ENCODE results near the gene TUBB3.

Gene TUBB3

DNA sequence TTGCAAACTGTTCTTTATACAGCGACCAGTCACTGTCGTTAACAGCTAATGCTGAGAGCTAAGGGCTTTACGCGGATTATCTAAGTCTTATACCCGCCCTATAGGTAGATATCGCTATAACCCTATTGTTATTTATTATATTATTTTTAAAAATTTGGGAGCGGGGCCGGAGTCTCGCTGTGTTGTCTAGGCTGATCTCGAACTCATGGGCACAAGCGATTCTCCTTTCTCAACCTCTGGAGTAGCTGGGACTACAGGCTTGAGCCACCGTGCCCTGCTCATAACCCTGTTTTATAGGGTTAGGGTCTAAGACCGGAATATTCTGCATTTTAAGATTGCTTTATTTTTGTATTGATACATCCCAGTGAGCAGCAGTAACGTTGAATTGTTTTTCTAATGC is 50.1 kb downstream of the TUBB3 start:
- CTCF ChIA-PET = interaction anchor here (1.0 to 2.3 kb wide), 2 partner anchors 11 to 48 kb away, joined by 3 to 5 read pairs; no protein-coding TSS in a partner anchor
- no peaks in the 10 kb centered on the region for H3K9me3 ChIP-seq (ENCODE audit: control extremely low read depth in 1 of 5, control insufficient read depth in 4 of 5, insufficient read depth in 2 of 5, low read depth in 1 of 5, low read length in 4 of 5)
- no peak for DNase-seq
- H3K4me1 ChIP-seq (ENCODE audit: control extremely low read depth in 1 of 4, control insufficient read depth in 4 of 4, insufficient read depth in 4 of 4, low read length in 3 of 4) = peaks cover 12 to 48% (median 36%) of the 10 kb centered on the region in 4 experiments
- H3K4me3 ChIP-seq (ENCODE audit: control insufficient read depth in 1 of 7, extremely low read depth in 1 of 7, insufficient read depth in 4 of 7, low read depth in 2 of 7, low read length in 6 of 7) = peak overlapping the region; percentile 85 to 97 (median 95)
- H3K27me3 ChIP-seq (replicated peaks in 2 of 5; ENCODE audit: control insufficient read depth in 4 of 5, insufficient read depth in 5 of 5, low read length in 4 of 5) = no peaks in the 10 kb centered on the region
- H3K36me3 ChIP-seq (ENCODE audit: control insufficient read depth in 4 of 4, insufficient read depth in 4 of 4, low read length in 3 of 4) = peaks cover 2 to 21% (median 6%) of the 10 kb centered on the region in 4 experiments
- WGBS (ENCODE audit: insufficient coverage) = 18% methylated on average over 8 of the region's 14 CpGs
- peak overlapping the region; percentile 72 to 89 for H3K27ac ChIP-seq (ENCODE audit: insufficient read depth in 1 of 2, low read depth in 1 of 2, low read length in 2 of 2, poor library complexity in 1 of 2, severe bottlenecking in 2 of 2)
- POLR2A ChIA-PET = no interaction called here

DNA sequence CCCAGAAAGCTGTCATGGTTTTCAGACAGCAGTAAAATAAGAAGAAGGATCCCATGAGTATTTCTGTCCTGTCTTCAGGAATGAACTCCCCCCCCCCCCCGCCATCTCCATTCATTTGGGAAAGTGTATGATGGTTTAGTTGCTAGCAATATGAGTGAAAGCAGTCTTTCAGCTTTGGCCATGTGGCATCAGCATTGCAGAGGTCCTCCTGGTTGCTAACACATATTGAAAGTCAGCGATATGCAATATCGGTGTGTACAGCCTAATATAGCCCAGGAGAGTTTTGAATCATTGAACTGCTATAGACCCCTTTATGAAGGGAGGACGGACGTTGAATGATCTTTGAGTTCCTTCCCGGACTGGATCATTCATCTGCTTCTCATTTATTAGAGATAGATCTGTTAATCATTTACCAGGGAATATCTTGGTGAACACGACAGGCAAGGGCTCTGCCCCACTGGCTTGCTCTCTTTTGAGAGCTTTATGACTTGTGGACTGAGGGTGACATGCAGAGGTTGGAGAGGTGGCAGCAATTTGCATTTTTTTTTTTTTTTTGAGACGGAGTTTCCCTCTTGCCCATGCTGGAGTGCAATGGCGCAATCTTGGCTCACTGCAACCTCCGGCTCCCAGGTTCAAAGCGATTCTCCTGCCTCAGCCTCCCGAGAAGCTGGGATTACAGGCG is 50.7 kb downstream of the TUBB3 start:
- Histone ChIP-seq H3K36me3 (ENCODE audit: control insufficient read depth in 4 of 4, insufficient read depth in 4 of 4, low read length in 3 of 4) (peaks cover 2 to 19% (median 6%) of the 10 kb centered on the region in 4 experiments), H3K4me1 (ENCODE audit: control extremely low read depth in 1 of 4, control insufficient read depth in 4 of 4, insufficient read depth in 4 of 4, low read length in 3 of 4) (peaks cover 12 to 48% (median 36%) of the 10 kb centered on the region in 4 experiments), H3K27me3 (replicated peaks in 2 of 5; ENCODE audit: control insufficient read depth in 4 of 5, insufficient read depth in 5 of 5, low read length in 4 of 5) (no peaks in the 10 kb centered on the region), H3K4me3 (ENCODE audit: control insufficient read depth in 1 of 7, extremely low read depth in 1 of 7, insufficient read depth in 4 of 7, low read depth in 2 of 7, low read length in 6 of 7) (peak overlapping the region in 5 of 7 experiments; percentile 85 to 97 (median 95)), H3K9me3 (ENCODE audit: control extremely low read depth in 1 of 5, control insufficient read depth in 4 of 5, insufficient read depth in 2 of 5, low read depth in 1 of 5, low read length in 4 of 5) (no peaks in the 10 kb centered on the region), H3K27ac (ENCODE audit: insufficient read depth in 1 of 2, low read depth in 1 of 2, low read length in 2 of 2, poor library complexity in 1 of 2, severe bottlenecking in 2 of 2) (peak overlapping the region in 1 of 2 experiments; percentile 89)
- 97% methylated on average over 10 of the region's 13 CpGs for whole genome bisulfite sequencing (ENCODE audit: insufficient coverage)
- POLR2A ChIA-PET = no interaction called here
- CTCF ChIA-PET = interaction anchor here (1.0 to 2.3 kb wide), 2 partner anchors 11 to 47 kb away, joined by 3 to 5 read pairs; no protein-coding TSS in a partner anchor
- DNase-seq = no peak

DNA sequence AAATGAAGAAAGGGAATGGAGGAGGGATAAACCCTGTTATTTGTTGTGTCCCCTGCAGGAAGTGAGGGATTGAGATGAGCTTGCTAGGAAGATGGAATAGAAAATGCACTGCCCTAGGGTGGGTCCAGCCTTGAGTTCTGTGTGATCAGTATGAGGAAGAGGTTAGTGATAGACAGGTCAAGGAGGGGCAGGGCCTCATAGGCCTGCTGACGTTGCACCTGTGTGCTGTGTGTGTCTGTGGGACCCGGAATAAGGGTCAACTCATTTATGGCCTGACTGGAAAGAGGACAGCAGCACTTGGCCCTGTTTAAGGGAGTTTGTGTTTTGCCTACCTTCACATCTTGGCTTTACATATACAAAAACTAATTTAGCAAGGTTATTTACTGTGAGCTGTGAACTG is 51.7 kb downstream of the TUBB3 start:
- CTCF ChIA-PET = no interaction called here
- Histone ChIP-seq H3K36me3 (ENCODE audit: control insufficient read depth in 4 of 4, insufficient read depth in 4 of 4, low read length in 3 of 4) (peaks cover 2 to 26% (median 10%) of the 10 kb centered on the region in 4 experiments), H3K4me1 (ENCODE audit: control extremely low read depth in 1 of 4, control insufficient read depth in 4 of 4, insufficient read depth in 4 of 4, low read length in 3 of 4) (peaks cover 9 to 39% (median 31%) of the 10 kb centered on the region in 4 experiments), H3K4me3 (ENCODE audit: control insufficient read depth in 1 of 7, extremely low read depth in 1 of 7, insufficient read depth in 4 of 7, low read depth in 2 of 7, low read length in 6 of 7) (no peak overlapping the region), H3K27me3 (replicated peaks in 2 of 5; ENCODE audit: control insufficient read depth in 4 of 5, insufficient read depth in 5 of 5, low read length in 4 of 5) (no peaks in the 10 kb centered on the region), H3K27ac (ENCODE audit: insufficient read depth in 1 of 2, low read depth in 1 of 2, low read length in 2 of 2, poor library complexity in 1 of 2, severe bottlenecking in 2 of 2) (no peak overlapping the region), H3K9me3 (ENCODE audit: control extremely low read depth in 1 of 5, control insufficient read depth in 4 of 5, insufficient read depth in 2 of 5, low read depth in 1 of 5, low read length in 4 of 5) (no peaks in the 10 kb centered on the region)
- no peak for DNase-seq
- WGBS (ENCODE audit: insufficient coverage) = 95% methylated on average over 2 of the region's 2 CpGs
- POLR2A ChIA-PET = interaction anchor here (0.5 kb wide), 1 partner anchor 47 kb away, joined by 6 read pairs; no protein-coding TSS in a partner anchor

DNA sequence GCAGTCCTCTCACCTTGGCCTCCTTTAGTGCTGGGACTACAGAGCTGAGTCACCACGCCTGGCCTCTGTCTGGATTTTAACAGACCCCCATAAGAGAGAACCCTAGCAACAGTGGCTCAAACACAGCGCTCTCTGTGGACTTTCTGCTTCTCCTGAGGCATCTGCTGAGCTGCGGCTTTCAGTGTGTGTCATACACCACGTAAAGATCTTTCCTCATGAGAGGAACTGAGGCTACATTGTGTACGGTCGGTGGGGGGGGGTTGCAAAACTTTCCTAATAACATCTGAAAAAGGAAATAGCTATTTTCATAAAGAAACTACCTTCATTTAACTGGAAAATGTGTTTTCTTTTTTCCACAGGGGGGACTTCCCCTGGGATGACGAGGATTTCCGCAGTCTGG is 58.3 kb downstream of the TUBB3 start:
- Histone ChIP-seq H3K27ac (ENCODE audit: insufficient read depth in 1 of 2, low read depth in 1 of 2, low read length in 2 of 2, poor library complexity in 1 of 2, severe bottlenecking in 2 of 2) (no peak overlapping the region), H3K4me1 (ENCODE audit: control extremely low read depth in 1 of 4, control insufficient read depth in 4 of 4, insufficient read depth in 4 of 4, low read length in 3 of 4) (no peaks in the 10 kb centered on the region), H3K4me3 (ENCODE audit: control insufficient read depth in 1 of 7, extremely low read depth in 1 of 7, insufficient read depth in 4 of 7, low read depth in 2 of 7, low read length in 6 of 7) (no peak overlapping the region), H3K36me3 (ENCODE audit: control insufficient read depth in 4 of 4, insufficient read depth in 4 of 4, low read length in 3 of 4) (peaks cover 9 to 68% (median 52%) of the 10 kb centered on the region in 4 experiments), H3K9me3 (ENCODE audit: control extremely low read depth in 1 of 5, control insufficient read depth in 4 of 5, insufficient read depth in 2 of 5, low read depth in 1 of 5, low read length in 4 of 5) (no peaks in the 10 kb centered on the region), H3K27me3 (replicated peaks in 2 of 5; ENCODE audit: control insufficient read depth in 4 of 5, insufficient read depth in 5 of 5, low read length in 4 of 5) (no peaks in the 10 kb centered on the region)
- 100% methylated on average over 2 of the region's 8 CpGs for WGBS (ENCODE audit: insufficient coverage)
- CTCF ChIA-PET = interaction anchor here (1.1 kb wide), 1 partner anchor 12 kb away, joined by 3 read pairs; no protein-coding TSS in a partner anchor
- POLR2A ChIA-PET = no interaction called here
- no peak for DNase-seq

DNA sequence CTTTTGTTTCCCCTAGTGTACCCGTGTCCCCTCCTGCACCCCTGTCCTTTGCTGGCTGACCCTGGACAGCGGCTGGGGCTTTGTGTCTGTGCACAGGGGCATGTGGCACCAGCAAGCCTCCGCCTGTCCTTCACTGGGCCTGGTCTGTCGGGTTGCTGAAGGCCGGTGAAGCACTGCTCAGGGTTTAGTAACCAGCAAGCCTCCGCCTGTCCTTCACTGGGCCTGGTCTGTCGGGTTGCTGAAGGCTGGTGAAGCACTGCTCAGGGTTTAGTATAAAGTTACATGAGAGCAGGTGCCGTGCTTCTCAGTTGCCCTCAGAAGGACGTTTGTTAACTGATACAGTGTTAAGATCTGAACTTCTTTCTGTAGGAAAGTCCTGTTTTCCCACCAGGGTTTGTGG is 59.2 kb downstream of the TUBB3 start:
- ChIA-PET CTCF (no interaction called here), POLR2A (no interaction called here)
- DNase-seq = no peak
- no peaks in the 10 kb centered on the region for H3K27me3 ChIP-seq (replicated peaks in 2 of 5; ENCODE audit: control insufficient read depth in 4 of 5, insufficient read depth in 5 of 5, low read length in 4 of 5)
- H3K4me3 ChIP-seq (ENCODE audit: control insufficient read depth in 1 of 7, extremely low read depth in 1 of 7, insufficient read depth in 4 of 7, low read depth in 2 of 7, low read length in 6 of 7) = no peak overlapping the region
- H3K36me3 ChIP-seq (ENCODE audit: control insufficient read depth in 4 of 4, insufficient read depth in 4 of 4, low read length in 3 of 4) = peaks cover 9 to 77% (median 55%) of the 10 kb centered on the region in 4 experiments
- 98% methylated on average over 8 of the region's 9 CpGs for WGBS (ENCODE audit: insufficient coverage)
- H3K9me3 ChIP-seq (ENCODE audit: control extremely low read depth in 1 of 5, control insufficient read depth in 4 of 5, insufficient read depth in 2 of 5, low read depth in 1 of 5, low read length in 4 of 5) = no peaks in the 10 kb centered on the region
- H3K27ac ChIP-seq (ENCODE audit: insufficient read depth in 1 of 2, low read depth in 1 of 2, low read length in 2 of 2, poor library complexity in 1 of 2, severe bottlenecking in 2 of 2) = no peak overlapping the region
- H3K4me1 ChIP-seq (ENCODE audit: control extremely low read depth in 1 of 4, control insufficient read depth in 4 of 4, insufficient read depth in 4 of 4, low read length in 3 of 4) = no peaks in the 10 kb centered on the region

DNA sequence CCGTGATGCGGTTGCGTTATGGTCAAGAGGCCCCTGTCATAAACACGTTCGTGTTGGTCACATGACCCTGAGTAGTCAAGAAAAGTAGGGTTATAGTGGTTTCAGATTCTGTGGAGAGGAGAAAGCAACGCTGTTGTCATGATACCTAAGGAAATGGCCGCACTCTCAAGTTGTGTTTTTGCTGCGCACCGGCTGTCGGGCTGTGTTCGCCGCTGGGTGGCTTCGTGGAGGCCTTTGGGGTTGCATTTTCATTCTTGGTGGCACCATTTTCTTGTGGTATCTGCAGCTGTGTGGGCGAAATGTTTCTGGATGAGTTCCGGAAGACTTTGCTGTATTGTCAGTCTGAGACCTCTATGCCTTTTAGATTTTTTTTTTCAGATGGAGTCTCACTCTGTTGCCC is 60.4 kb downstream of the TUBB3 start:
- 91% methylated on average over 15 of the region's 15 CpGs for WGBS (ENCODE audit: insufficient coverage)
- Histone ChIP-seq H3K27ac (ENCODE audit: insufficient read depth in 1 of 2, low read depth in 1 of 2, low read length in 2 of 2, poor library complexity in 1 of 2, severe bottlenecking in 2 of 2) (no peak overlapping the region), H3K36me3 (ENCODE audit: control insufficient read depth in 4 of 4, insufficient read depth in 4 of 4, low read length in 3 of 4) (peaks cover 10 to 71% (median 53%) of the 10 kb centered on the region in 4 experiments)

DNA sequence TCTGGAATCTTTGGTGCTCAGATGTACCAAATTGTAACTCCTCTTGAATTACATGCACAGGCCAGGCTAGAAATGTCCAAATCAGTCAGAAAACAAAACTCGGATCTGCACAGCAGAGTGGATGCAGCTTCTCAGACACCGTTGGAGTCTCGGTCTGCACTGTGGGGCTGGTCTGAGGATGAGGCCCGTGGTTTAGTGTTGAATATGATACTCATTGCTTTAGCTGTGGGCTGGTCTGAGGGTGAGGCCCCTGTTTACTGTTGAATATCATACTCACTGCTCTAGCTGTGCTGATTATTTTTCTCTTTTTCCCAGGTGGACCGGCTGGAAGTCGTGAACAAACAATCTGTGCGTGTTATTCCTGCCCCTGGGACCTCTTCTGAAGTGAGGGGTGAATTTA is 61.1 kb downstream of the TUBB3 start:
- Histone ChIP-seq H3K27me3 (replicated peaks in 2 of 5; ENCODE audit: control insufficient read depth in 4 of 5, insufficient read depth in 5 of 5, low read length in 4 of 5) (no peaks in the 10 kb centered on the region), H3K36me3 (ENCODE audit: control insufficient read depth in 4 of 4, insufficient read depth in 4 of 4, low read length in 3 of 4) (peaks cover 10 to 73% (median 55%) of the 10 kb centered on the region in 4 experiments), H3K4me3 (ENCODE audit: control insufficient read depth in 1 of 7, extremely low read depth in 1 of 7, insufficient read depth in 4 of 7, low read depth in 2 of 7, low read length in 6 of 7) (no peak overlapping the region), H3K9me3 (ENCODE audit: control extremely low read depth in 1 of 5, control insufficient read depth in 4 of 5, insufficient read depth in 2 of 5, low read depth in 1 of 5, low read length in 4 of 5) (no peaks in the 10 kb centered on the region), H3K27ac (ENCODE audit: insufficient read depth in 1 of 2, low read depth in 1 of 2, low read length in 2 of 2, poor library complexity in 1 of 2, severe bottlenecking in 2 of 2) (no peak overlapping the region), H3K4me1 (ENCODE audit: control extremely low read depth in 1 of 4, control insufficient read depth in 4 of 4, insufficient read depth in 4 of 4, low read length in 3 of 4) (no peaks in the 10 kb centered on the region)
- 100% methylated on average over 3 of the region's 7 CpGs for WGBS (ENCODE audit: insufficient coverage)
- POLR2A ChIA-PET = no interaction called here
- CTCF ChIA-PET = interaction anchor here (1.3 kb wide), 1 partner anchor 11 kb away, joined by 3 read pairs; no protein-coding TSS in a partner anchor
- no peak for DNase-seq

More for the DNA sequence above, 60.4 kb downstream of the TUBB3 start:
- ChIA-PET CTCF (no interaction called here), POLR2A (no interaction called here)
- DNase-seq = no peak
- H3K4me1 ChIP-seq (ENCODE audit: control extremely low read depth in 1 of 4, control insufficient read depth in 4 of 4, insufficient read depth in 4 of 4, low read length in 3 of 4) = no peaks in the 10 kb centered on the region
- no peak overlapping the region for H3K4me3 ChIP-seq (ENCODE audit: control insufficient read depth in 1 of 7, extremely low read depth in 1 of 7, insufficient read depth in 4 of 7, low read depth in 2 of 7, low read length in 6 of 7)
- no peaks in the 10 kb centered on the region for H3K27me3 ChIP-seq (replicated peaks in 2 of 5; ENCODE audit: control insufficient read depth in 4 of 5, insufficient read depth in 5 of 5, low read length in 4 of 5)
- no peaks in the 10 kb centered on the region for H3K9me3 ChIP-seq (ENCODE audit: control extremely low read depth in 1 of 5, control insufficient read depth in 4 of 5, insufficient read depth in 2 of 5, low read depth in 1 of 5, low read length in 4 of 5)
